BLaER1 treated with 17β-estradiol and CSF1 and Interleukin-3, amounts not matched to agents 10 nM and 100 nM (cell line): Measurements from ENCODE around the gene FLACC1.

Experiments used
- H3K27ac ChIP-seq, 11 experiments: shearing (Covaris generic); formaldehyde crosslinking; 2 replicates each; pipeline ENCODE4 v1.8.1; 2022
- H3K27me3 ChIP-seq, 11 experiments: shearing (Covaris generic); formaldehyde crosslinking; 2 replicates each; pipeline ENCODE4 v1.8.1; 2022
- H3K36me3 ChIP-seq, 11 experiments: shearing (Covaris generic); formaldehyde crosslinking; 2 replicates each; pipeline ENCODE4 v1.8.1; 2022
- H3K4me1 ChIP-seq, 10 experiments: shearing (Covaris generic); formaldehyde crosslinking; 2 replicates each; pipeline ENCODE4 v1.8.1; 2022
- H3K4me2 ChIP-seq, 11 experiments: shearing (Covaris generic); formaldehyde crosslinking; 2 replicates each; pipeline ENCODE4 v1.8.1; 2022
- H3K4me3 ChIP-seq, 10 experiments: shearing (Covaris generic); formaldehyde crosslinking; 2 replicates each; pipeline ENCODE4 v1.8.1; 2022
- H3K9ac ChIP-seq, 11 experiments: shearing (Covaris generic); formaldehyde crosslinking; 2 replicates each; pipeline ENCODE4 v1.8.1; 2022
- H3K9me3 ChIP-seq, 11 experiments: shearing (Covaris generic); formaldehyde crosslinking; replicated peaks in 1 of 11; 2 replicates each; pipeline ENCODE4 v1.8.1; 2022
- H4K20me1 ChIP-seq, 11 experiments: shearing (Covaris generic); formaldehyde crosslinking; 2 replicates each; pipeline ENCODE4 v1.8.1; 2022
- Cebpa-rat ChIP-seq, 11 experiments: shearing (Covaris generic); IDR thresholded peaks; 2 replicates each; pipeline ENCODE4 v1.8.1; 2022

Gene FLACC1

DNA sequence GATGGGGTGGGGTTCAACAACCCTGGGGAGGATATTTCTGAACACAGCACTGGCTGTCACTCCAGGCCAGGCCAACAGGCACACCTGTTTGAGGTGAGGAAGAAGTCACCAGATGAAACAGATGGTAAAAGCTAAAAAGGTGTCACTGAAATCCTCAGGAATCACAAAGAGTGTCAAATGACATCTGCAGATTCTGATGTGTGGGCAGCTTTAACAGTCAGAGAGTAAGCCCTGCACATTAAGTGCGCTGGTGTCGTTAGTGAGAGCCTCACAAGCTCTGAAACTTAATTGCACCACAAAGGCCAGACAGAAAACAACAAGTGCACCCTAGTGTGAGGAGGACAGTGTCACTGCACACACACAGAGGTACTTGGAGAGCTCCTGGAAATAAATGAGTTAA lies 13.6 kb downstream of the FLACC1 start:
- Histone ChIP-seq H3K4me1 (peaks cover 0 to 5% (median 0%) of the 10 kb centered on the region in 10 experiments; a peak in 4 of 20 replicates), H3K27ac (no peak overlapping the region), H3K9ac (no peak overlapping the region), H3K9me3 (peaks cover 6 to 15% (median 12%) of the 10 kb centered on the region in 11 experiments; a peak in 20 of 22 replicates), H3K4me2 (no peak overlapping the region), H3K36me3 (peaks cover 0 to 28% (median 0%) of the 10 kb centered on the region in 11 experiments; a peak in 5 of 22 replicates), H4K20me1 (no peaks in the 10 kb centered on the region), H3K4me3 (no peak overlapping the region), H3K27me3 (no peaks in the 10 kb centered on the region)
- no peak for TF ChIP-seq Cebpa-rat (IDR thresholded peaks at IDR 0.05)

DNA sequence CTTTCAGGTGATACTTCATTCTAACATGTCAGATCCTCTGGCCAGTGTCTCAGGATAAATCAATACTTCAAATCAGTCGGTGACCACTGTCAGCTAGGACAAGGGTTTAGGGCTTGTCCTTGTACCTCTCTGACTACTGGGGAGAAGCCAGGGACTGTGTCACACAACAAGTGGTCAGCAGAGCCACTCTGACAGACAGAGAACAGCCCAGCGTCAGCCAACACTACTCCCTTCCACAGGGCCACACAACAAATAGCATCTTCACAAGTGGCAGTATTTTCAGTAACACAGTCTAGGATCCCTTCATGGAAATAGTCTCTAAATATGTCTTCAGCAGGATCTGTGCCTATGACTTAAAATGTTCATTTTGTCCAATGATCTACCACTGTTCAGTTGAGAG lies 14.2 kb downstream of the FLACC1 start:
- Histone ChIP-seq H3K27ac (no peak overlapping the region), H3K36me3 (peaks cover 0 to 28% (median 0%) of the 10 kb centered on the region in 11 experiments; a peak in 5 of 22 replicates), H3K4me2 (no peak overlapping the region), H3K4me1 (peaks cover 0 to 5% (median 0%) of the 10 kb centered on the region in 10 experiments; a peak in 4 of 20 replicates), H3K9me3 (peaks cover 6 to 15% (median 12%) of the 10 kb centered on the region in 11 experiments; a peak in 20 of 22 replicates), H4K20me1 (no peaks in the 10 kb centered on the region), H3K9ac (no peak overlapping the region), H3K4me3 (no peak overlapping the region), H3K27me3 (no peaks in the 10 kb centered on the region)
- TF ChIP-seq Cebpa-rat (IDR thresholded peaks at IDR 0.05), result no peak

DNA sequence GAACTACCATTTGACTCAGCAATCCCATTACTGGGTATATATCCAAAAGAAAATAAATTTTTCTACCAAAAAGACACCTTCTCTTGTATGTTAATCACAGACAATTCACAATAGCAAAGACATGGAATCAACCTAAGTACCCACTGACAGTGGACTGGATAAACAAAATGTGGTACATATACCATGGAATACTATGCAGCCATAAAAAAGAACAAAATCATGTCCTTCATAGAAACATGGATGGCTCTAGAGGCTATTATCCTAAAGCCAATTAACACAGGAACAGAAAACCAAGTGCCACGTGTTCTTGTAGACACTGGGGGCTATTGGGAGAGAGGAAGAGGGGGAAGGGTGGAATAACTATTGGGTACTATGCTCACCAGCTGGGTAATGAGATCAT lies 27.7 kb downstream of the FLACC1 start:
- Histone ChIP-seq H3K27ac (no peak overlapping the region), H3K36me3 (no peaks in the 10 kb centered on the region; a peak in 1 of 22 replicates), H3K4me2 (no peak overlapping the region), H3K4me1 (peaks cover 0 to 4% (median 0%) of the 10 kb centered on the region in 10 experiments; a peak in 1 of 20 replicates), H3K9me3 (peaks cover 17 to 41% (median 20%) of the 10 kb centered on the region in 11 experiments; a peak in 20 of 22 replicates), H4K20me1 (no peaks in the 10 kb centered on the region), H3K27me3 (no peaks in the 10 kb centered on the region), H3K4me3 (no peak overlapping the region), H3K9ac (no peak overlapping the region)
- TF ChIP-seq Cebpa-rat (IDR thresholded peaks at IDR 0.05), result no peak

DNA sequence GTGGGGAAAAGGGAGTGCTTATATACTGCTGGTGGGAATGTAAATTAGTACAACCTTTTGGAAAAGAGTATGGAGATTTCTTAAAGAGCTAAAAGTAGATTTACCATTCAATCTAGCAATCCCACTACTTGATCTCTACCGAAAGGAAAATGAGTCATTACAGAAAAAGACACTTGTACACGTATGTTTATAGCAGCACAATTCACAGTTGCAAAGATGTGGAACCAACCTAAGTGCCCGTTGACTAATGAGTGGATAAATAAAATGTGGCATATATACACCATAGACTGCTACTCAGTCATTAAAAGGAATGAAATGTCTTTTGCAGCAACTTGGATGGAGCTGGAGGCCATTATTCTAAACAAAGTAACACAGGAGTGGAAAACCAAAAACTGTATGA lies 29.5 kb downstream of the FLACC1 start:
- Histone ChIP-seq H3K9me3 (peaks cover 25 to 52% (median 35%) of the 10 kb centered on the region in 11 experiments), H3K27me3 (no peaks in the 10 kb centered on the region), H4K20me1 (no peaks in the 10 kb centered on the region), H3K4me3 (no peak overlapping the region), H3K4me1 (peaks cover 0 to 4% (median 0%) of the 10 kb centered on the region in 10 experiments; a peak in 1 of 20 replicates), H3K36me3 (peaks cover 0 to 8% (median 0%) of the 10 kb centered on the region in 11 experiments; a peak in 2 of 22 replicates), H3K27ac (no peak overlapping the region), H3K9ac (no peak overlapping the region), H3K4me2 (no peak overlapping the region)
- no peak for TF ChIP-seq Cebpa-rat (IDR thresholded peaks at IDR 0.05)

DNA sequence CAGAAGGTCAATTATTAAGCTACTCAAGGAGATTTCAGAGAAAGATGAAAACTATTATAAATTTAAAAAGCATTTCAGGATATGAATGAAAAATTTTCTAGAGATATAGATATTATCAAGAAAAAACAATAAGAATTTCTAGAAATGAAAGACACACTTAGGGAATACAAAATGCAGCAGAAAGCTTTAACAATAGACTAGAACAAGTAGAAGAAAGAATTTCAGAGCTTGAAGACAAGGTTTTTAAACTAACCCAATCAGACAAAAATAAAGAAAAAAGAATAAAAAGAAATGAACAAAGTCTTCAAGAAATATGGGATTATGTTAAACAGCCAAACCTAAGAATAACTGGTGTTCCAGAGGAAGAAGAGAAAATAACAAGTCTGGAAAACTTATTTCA lies 34.4 kb downstream of the FLACC1 start:
- Histone ChIP-seq H3K36me3 (peaks cover 0 to 25% (median 3%) of the 10 kb centered on the region in 11 experiments; a peak in 6 of 22 replicates), H3K4me2 (no peak overlapping the region), H3K4me3 (no peak overlapping the region), H3K9me3 (peaks cover 61 to 81% (median 75%) of the 10 kb centered on the region in 11 experiments), H4K20me1 (no peaks in the 10 kb centered on the region), H3K9ac (no peak overlapping the region), H3K4me1 (no peaks in the 10 kb centered on the region), H3K27ac (no peak overlapping the region), H3K27me3 (no peaks in the 10 kb centered on the region)
- TF ChIP-seq Cebpa-rat (IDR thresholded peaks at IDR 0.05), result no peak

DNA sequence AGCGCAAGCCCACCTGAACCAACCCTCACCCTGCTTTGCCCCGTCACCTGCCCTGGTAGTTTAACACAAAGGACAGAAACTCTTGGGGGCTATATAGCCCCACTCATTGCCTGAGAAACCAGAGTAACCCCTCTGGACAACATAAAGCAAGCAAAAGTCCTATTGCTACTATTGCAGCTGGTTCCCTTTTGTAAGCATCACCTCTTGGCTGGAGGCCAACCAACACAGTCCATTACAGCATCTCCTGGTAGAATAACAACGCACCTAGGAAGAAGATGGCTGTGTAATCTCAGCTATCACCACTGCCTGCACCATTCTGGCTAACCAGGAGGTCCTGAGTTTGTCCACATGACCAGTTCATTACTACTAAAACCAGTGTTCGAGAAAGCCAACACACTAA lies 36.4 kb downstream of the FLACC1 start:
- Histone ChIP-seq H3K4me1 (no peaks in the 10 kb centered on the region), H3K9ac (no peak overlapping the region)

DNA sequence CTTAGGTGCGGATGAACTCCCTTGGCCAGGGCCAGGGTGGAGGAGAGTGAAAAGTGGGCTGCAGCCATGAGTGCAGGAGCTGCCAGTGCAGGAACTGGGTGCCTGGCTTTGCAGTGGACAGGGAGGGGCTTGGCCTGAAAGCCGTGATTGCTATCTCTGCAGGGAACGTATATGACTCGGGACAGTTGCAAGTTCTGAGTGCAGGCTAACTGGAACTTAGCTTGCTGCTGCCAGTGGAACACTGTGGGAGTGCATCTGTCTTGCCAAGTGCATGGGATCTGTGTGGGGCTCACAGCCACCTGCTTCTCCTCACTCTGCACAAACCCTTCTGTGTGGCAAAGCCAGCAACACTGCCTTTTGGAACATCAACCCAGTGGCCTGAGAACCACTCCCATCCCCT lies 36.9 kb downstream of the FLACC1 start:
- Histone ChIP-seq H3K4me3 (no peak overlapping the region), H3K9me3 (peaks cover 53 to 67% (median 62%) of the 10 kb centered on the region in 11 experiments), H3K9ac (no peak overlapping the region), H3K4me2 (no peak overlapping the region), H3K4me1 (no peaks in the 10 kb centered on the region), H3K27ac (no peak overlapping the region), H3K36me3 (peaks cover 0 to 25% (median 3%) of the 10 kb centered on the region in 11 experiments; a peak in 6 of 22 replicates), H4K20me1 (no peaks in the 10 kb centered on the region), H3K27me3 (no peaks in the 10 kb centered on the region)
- no peak for TF ChIP-seq Cebpa-rat (IDR thresholded peaks at IDR 0.05)

More for the DNA sequence above, 36.4 kb downstream of the FLACC1 start:
- Histone ChIP-seq H3K4me3 (no peak overlapping the region), H3K36me3 (peaks cover 0 to 25% (median 3%) of the 10 kb centered on the region in 11 experiments; a peak in 6 of 22 replicates), H4K20me1 (no peaks in the 10 kb centered on the region), H3K27me3 (no peaks in the 10 kb centered on the region), H3K4me2 (no peak overlapping the region), H3K27ac (no peak overlapping the region), H3K9me3 (peaks cover 53 to 68% (median 64%) of the 10 kb centered on the region in 11 experiments)
- TF ChIP-seq Cebpa-rat (IDR thresholded peaks at IDR 0.05), result no peak

DNA sequence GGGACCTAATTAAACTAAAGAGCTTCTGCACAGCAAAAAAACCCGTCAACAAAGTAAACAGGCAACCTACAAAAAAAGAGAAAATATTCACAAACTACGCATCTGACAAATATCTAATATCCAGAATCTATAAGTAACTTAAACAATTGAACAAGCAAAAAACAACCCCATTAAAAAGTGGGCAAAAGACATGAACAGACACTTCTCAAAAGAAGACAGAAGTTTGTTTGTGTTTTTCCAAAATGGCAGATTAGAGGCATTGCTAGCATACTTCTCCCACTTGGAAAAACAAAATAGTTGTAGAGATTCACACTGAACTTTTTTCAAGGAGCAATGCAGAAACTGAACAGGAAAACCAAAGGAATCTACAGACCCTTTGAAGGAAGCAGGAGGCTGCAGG lies 37.6 kb downstream of the FLACC1 start:
- H3K27me3 ChIP-seq, result no peaks in the 10 kb centered on the region
- no peak for TF ChIP-seq Cebpa-rat (IDR thresholded peaks at IDR 0.05)
- no peak overlapping the region for H3K27ac ChIP-seq
- no peaks in the 10 kb centered on the region for H3K4me1 ChIP-seq
- H3K4me2 ChIP-seq, result no peak overlapping the region
- no peak overlapping the region for H3K9ac ChIP-seq
- peaks cover 49 to 64% (median 58%) of the 10 kb centered on the region in 11 experiments for H3K9me3 ChIP-seq
- peaks cover 0 to 25% (median 3%) of the 10 kb centered on the region in 11 experiments; a peak in 6 of 22 replicates for H3K36me3 ChIP-seq
- no peak overlapping the region for H3K4me3 ChIP-seq
- H4K20me1 ChIP-seq, result no peaks in the 10 kb centered on the region

DNA sequence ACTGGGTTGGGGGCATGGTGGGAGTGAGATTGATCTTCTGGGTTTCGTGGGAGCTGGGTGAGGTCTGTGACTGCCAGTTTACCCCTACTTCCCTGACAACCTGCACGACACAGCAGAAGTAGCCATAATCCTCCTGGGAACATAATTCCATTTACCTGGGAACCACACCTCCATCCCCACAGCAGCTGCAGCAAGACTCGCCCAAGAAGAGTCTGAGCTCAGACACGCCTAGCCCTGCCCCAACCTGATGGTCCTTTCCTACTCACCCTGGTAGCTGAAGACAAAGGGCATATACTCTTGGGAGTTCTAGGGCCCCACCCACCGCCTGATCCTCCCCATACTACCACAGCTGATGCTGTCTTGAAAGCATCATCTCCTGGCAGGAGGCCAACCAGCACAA lies 43.8 kb downstream of the FLACC1 start:
- Histone ChIP-seq H3K9me3 (peaks cover 4 to 34% (median 11%) of the 10 kb centered on the region in 11 experiments; a peak in 17 of 22 replicates), H4K20me1 (no peaks in the 10 kb centered on the region), H3K27ac (no peak overlapping the region), H3K9ac (no peak overlapping the region), H3K36me3 (peaks cover 0 to 29% (median 0%) of the 10 kb centered on the region in 11 experiments; a peak in 5 of 22 replicates), H3K4me1 (no peaks in the 10 kb centered on the region), H3K4me3 (no peak overlapping the region), H3K27me3 (no peaks in the 10 kb centered on the region), H3K4me2 (no peak overlapping the region)
- no peak for TF ChIP-seq Cebpa-rat (IDR thresholded peaks at IDR 0.05)

DNA sequence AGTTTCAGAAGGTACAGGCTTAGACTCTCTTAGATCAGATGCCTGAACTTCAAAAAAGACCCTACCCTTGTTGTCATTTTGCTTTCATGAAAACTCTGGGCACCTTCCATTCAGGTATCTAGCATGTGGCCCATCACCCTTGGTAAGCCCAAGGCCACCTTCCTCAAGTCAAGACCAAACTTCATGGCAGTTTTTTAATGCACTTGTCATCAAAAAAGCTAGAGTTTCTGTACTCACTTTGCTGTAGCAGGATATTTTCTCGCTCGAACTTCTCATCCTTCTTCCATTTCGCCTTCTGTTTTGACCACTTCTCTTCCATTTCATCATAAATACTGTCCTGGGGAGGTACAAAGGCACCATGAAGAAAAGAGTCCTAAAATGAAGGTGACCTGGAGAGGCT lies 48.2 kb downstream of the FLACC1 start:
- Histone ChIP-seq H3K4me3 (no peak overlapping the region), H3K4me2 (no peak overlapping the region), H3K27me3 (no peaks in the 10 kb centered on the region), H4K20me1 (no peaks in the 10 kb centered on the region), H3K9me3 (peaks cover 4 to 40% (median 23%) of the 10 kb centered on the region in 11 experiments; a peak in 19 of 22 replicates), H3K36me3 (peaks cover 0 to 36% (median 0%) of the 10 kb centered on the region in 11 experiments; a peak in 6 of 22 replicates), H3K4me1 (no peaks in the 10 kb centered on the region), H3K9ac (no peak overlapping the region), H3K27ac (no peak overlapping the region)
- TF ChIP-seq Cebpa-rat (IDR thresholded peaks at IDR 0.05), result no peak
